Neuronal stem cell (in vitro differentiated cells): ENCODE results near the gene PLD4.

Experiments used
- DNase-seq: peaks from one replicate; pipeline ENCODE4 v3.0.0-alpha.2; 2013; ENCODE audit warnings: low spot score
- H2AFZ ChIP-seq: one replicate; pipeline ENCODE4 v1.6.1; 2013; ENCODE audit warnings: mild to moderate bottlenecking, low read length, inconsistent platforms
- H2AK5ac ChIP-seq: 2 replicates; pipeline ENCODE4 v1.6.1; 2013; ENCODE audit warnings: low read depth, mild to moderate bottlenecking, inconsistent platforms, low read length, moderate library complexity, mixed read lengths
- H2BK120ac ChIP-seq: 2 replicates; pipeline ENCODE4 v1.6.1; 2013; ENCODE audit warnings: low read depth, mild to moderate bottlenecking, inconsistent platforms, low read length, moderate library complexity, mixed read lengths
- H2BK12ac ChIP-seq: one replicate; pipeline ENCODE4 v1.6.1; 2013; ENCODE audit warnings: low read length, inconsistent platforms
- H2BK15ac ChIP-seq: 2 replicates; pipeline ENCODE4 v1.6.1; 2013; ENCODE audit warnings: mild to moderate bottlenecking, low read length, inconsistent platforms, mixed read lengths
- H2BK5ac ChIP-seq: one replicate; pipeline ENCODE4 v1.6.1; 2013; ENCODE audit warnings: inconsistent platforms, mild to moderate bottlenecking, low read length, moderate library complexity
- H3K14ac ChIP-seq: one replicate; pipeline ENCODE4 v1.6.1; 2013; ENCODE audit warnings: low read length, inconsistent platforms
- H3K18ac ChIP-seq: 2 replicates; pipeline ENCODE4 v1.6.1; 2013; ENCODE audit warnings: low read length, inconsistent platforms
- H3K23ac ChIP-seq: 2 replicates; pipeline ENCODE4 v1.6.1; 2013; ENCODE audit warnings: low read depth, mild to moderate bottlenecking, mixed read lengths, low read length, inconsistent platforms; ENCODE audit not compliant: poor library complexity
- H3K27ac ChIP-seq: replicated peaks from 3 replicates; pipeline ENCODE4 v1.5.1; 2013; ENCODE audit warnings: low read length, inconsistent platforms
- H3K27me3 ChIP-seq, 3 experiments: 2 replicates each; pipeline ENCODE4 v1.6.1; 2013; ENCODE audit warnings: low read length in 3 of 3, mild to moderate bottlenecking in 2 of 3, inconsistent platforms in 1 of 3, low read depth in 1 of 3, mixed read lengths in 1 of 3, moderate library complexity in 1 of 3; ENCODE audit not compliant: control insufficient read depth in 3 of 3, insufficient read depth in 3 of 3
- H3K36me3 ChIP-seq, 2 donors: replicated peaks in 1 of 2; 2 replicates each; pipeline ENCODE4 v1.6.1; 2013; ENCODE audit warnings: low read length in 2 of 2; ENCODE audit not compliant: control insufficient read depth in 2 of 2, insufficient read depth in 2 of 2
- H3K4ac ChIP-seq: 2 replicates; pipeline ENCODE4 v1.6.1; 2013; ENCODE audit warnings: inconsistent platforms, mild to moderate bottlenecking, low read length, moderate library complexity
- H3K4me1 ChIP-seq, 2 donors: 1 replicate in 1 of 2; 2 replicates in 1 of 2; pipeline ENCODE4 v1.6.1; 2013; ENCODE audit warnings: low read length in 2 of 2, low read depth in 1 of 2; ENCODE audit not compliant: control insufficient read depth in 2 of 2, insufficient read depth in 1 of 2
- H3K4me2 ChIP-seq: one replicate; pipeline ENCODE4 v1.6.1; 2013; ENCODE audit warnings: mild to moderate bottlenecking, low read length, inconsistent platforms; ENCODE audit not compliant: insufficient read depth, poor library complexity, severe bottlenecking
- H3K4me3 ChIP-seq, 2 donors: 2 replicates each; pipeline ENCODE4 v1.5.1; 2013; ENCODE audit warnings: low read length in 2 of 2, mild to moderate bottlenecking in 2 of 2, inconsistent platforms in 1 of 2, moderate library complexity in 1 of 2
- H3K79me1 ChIP-seq: one replicate; pipeline ENCODE4 v1.6.1; 2013; ENCODE audit warnings: low read depth, mild to moderate bottlenecking, inconsistent platforms, low read length, moderate library complexity
- H3K9ac ChIP-seq: one replicate; pipeline ENCODE4 v1.6.1; 2013; ENCODE audit warnings: mild to moderate bottlenecking, low read depth, low read length, inconsistent platforms; ENCODE audit not compliant: poor library complexity
- H3K9me3 ChIP-seq, 2 donors: replicated peaks in 1 of 2; 2 replicates each; pipeline versions ENCODE3 to v1.6.1; 2013; ENCODE audit warnings: low read length in 2 of 2, mild to moderate bottlenecking in 2 of 2, inconsistent platforms in 1 of 2, low read depth in 1 of 2, mixed read lengths in 1 of 2, moderate library complexity in 1 of 2; ENCODE audit not compliant: control insufficient read depth in 2 of 2, insufficient read depth in 1 of 2
- H4K8ac ChIP-seq: one replicate; pipeline ENCODE4 v1.6.1; 2013; ENCODE audit warnings: low read depth, mild to moderate bottlenecking, inconsistent platforms, low read length, moderate library complexity
- H4K91ac ChIP-seq: one replicate; pipeline ENCODE4 v1.6.1; 2013; ENCODE audit warnings: low read length, low read depth, mild to moderate bottlenecking, inconsistent platforms; ENCODE audit not compliant: poor library complexity
- WGBS, 2 donors: extraction: QIAGEN DNeasy Blood & Tissue Kit; methylation state at CpG; one replicate each; pipeline ENCODE4 v1.1.7; 2013; ENCODE audit warnings: missing lambda C conversion rate in 2 of 2, mixed read lengths in 1 of 2; ENCODE audit not compliant: insufficient read length in 2 of 2, insufficient replicate concordance in 1 of 2; ENCODE audit errors: extremely low coverage in 2 of 2; 5-methylcytosine and 5-hydroxymethylcytosine counted together

The PLD4 gene

DNA sequence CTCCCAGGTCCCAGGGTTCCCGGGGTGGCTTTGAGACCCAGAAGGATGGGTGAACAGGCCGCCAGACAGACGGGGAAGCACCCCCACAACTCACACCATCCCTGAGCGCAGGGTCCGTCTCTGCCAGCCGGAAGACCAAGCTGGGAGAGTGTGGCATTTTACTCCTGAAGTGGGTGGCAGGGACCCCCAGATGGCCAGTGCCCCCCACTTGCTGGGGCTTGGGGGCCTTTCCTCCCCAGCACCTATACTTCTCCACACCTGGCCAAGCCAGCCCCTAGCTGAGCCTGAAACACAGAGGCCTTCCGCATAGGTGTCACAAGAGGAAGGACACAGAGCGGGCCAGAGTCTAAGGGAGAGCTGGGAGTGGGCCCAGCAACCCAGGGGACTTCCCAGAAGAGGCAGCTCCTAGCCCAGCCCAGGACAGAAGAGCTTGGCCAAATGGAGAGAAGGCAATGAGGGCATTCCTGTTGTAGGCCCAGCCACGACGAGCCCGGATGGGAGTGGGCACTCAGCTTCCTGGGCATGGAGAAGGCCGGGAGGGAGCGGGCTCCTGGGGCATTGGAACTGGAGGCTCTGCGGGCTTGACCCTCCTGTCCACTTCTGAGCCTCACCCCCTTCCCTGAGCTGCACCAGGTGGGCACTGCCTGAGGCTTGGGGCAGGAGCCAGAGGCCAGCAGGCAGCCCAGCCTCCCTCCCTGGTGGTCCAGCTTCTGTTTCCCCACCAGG lies 50.1 kb downstream of the PLD4 start:
- H2AK5ac ChIP-seq = peak overlapping the region; percentile 59
- no peaks in the 10 kb centered on the region for H3K36me3 ChIP-seq
- H4K91ac ChIP-seq = no peak overlapping the region
- peaks cover 5 to 88% (median 35%) of the 10 kb centered on the region in 3 experiments for H3K27me3 ChIP-seq
- peak overlapping the region; percentile 87 for H2BK120ac ChIP-seq
- peak overlapping the region; percentile 60 for H3K18ac ChIP-seq
- H3K23ac ChIP-seq = no peak overlapping the region
- no CpG with 5 or more reads among the region's 14 CpGs for WGBS, 2 donors
- H2BK12ac ChIP-seq = peak overlapping the region; percentile 46
- no peak overlapping the region for H3K27ac ChIP-seq
- H3K79me1 ChIP-seq = no peaks in the 10 kb centered on the region
- no peaks in the 10 kb centered on the region for H3K9me3 ChIP-seq
- no peak overlapping the region for H3K4ac ChIP-seq
- H3K14ac ChIP-seq = no peak overlapping the region
- no peak overlapping the region for H3K9ac ChIP-seq
- H3K4me3 ChIP-seq = no peak overlapping the region
- H2BK5ac ChIP-seq = peak overlapping the region; percentile 66
- H3K4me2 ChIP-seq = no peak overlapping the region
- DNase-seq = no peak
- H2BK15ac ChIP-seq = peak overlapping the region; percentile 85
- no peak overlapping the region for H2AFZ ChIP-seq
- peaks cover 25 to 35% of the 10 kb centered on the region in 2 donors for H3K4me1 ChIP-seq
- H4K8ac ChIP-seq = no peak overlapping the region

DNA sequence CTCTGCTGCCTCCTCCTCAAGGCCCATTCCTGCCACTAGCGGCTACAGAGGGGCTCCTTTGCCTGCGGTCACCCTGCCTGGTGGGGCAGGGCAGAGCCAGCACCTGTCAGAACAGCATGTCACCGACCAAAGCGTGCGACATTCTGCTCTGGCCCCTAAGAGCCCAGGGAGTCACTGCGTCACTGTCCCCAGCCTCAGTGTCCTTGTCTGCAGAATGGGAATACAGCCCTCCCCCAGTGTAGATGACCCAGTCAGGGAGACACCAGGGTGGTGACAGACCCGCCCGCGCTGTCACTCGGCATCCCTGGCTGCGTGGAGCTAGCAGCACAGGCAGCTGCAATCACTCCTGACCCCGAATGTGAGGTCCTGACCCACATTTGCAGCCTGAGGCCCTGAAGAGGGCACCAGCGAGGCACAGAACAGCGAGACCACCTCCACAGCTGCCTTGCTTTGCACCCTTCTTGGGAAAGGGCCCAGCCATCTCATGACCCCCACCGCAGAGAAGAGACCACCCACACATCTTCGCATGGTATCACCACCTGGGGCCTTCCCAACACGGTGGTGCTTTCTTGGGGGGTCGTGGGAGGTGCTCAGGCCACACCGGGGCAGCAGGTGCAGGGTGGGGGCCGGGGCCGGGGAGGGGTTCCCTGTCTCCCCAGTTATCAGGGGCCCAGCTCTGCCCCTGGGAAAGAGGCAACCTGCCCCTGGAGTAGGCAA lies 51.0 kb downstream of the PLD4 start:
- H3K4me2 ChIP-seq = no peak overlapping the region
- H3K4ac ChIP-seq = no peak overlapping the region
- no peak overlapping the region for H4K8ac ChIP-seq
- H3K4me3 ChIP-seq = no peak overlapping the region
- H3K27me3 ChIP-seq = peaks cover 5 to 89% (median 37%) of the 10 kb centered on the region in 3 experiments
- H2AFZ ChIP-seq = no peak overlapping the region
- H2BK12ac ChIP-seq = peak overlapping the region; percentile 46
- H3K27ac ChIP-seq = no peak overlapping the region
- peak overlapping the region; percentile 79 for H3K9ac ChIP-seq
- H2BK15ac ChIP-seq = peak overlapping the region; percentile 65
- no peaks in the 10 kb centered on the region for H3K36me3 ChIP-seq
- H3K14ac ChIP-seq = no peak overlapping the region
- peak overlapping the region; percentile 59 for H2AK5ac ChIP-seq
- no CpG with 5 or more reads among the region's 21 CpGs for WGBS, 2 donors
- peak overlapping the region; percentile 87 for H2BK120ac ChIP-seq
- H3K79me1 ChIP-seq = peaks cover 2% of the 10 kb centered on the region
- peaks cover 25 to 31% of the 10 kb centered on the region in 2 donors for H3K4me1 ChIP-seq
- H4K91ac ChIP-seq = no peak overlapping the region
- no peak for DNase-seq
- H3K23ac ChIP-seq = peak overlapping the region; percentile 57
- H3K18ac ChIP-seq = peak overlapping the region; percentile 85
- H3K9me3 ChIP-seq = no peaks in the 10 kb centered on the region
- H2BK5ac ChIP-seq = peak overlapping the region; percentile 90

DNA sequence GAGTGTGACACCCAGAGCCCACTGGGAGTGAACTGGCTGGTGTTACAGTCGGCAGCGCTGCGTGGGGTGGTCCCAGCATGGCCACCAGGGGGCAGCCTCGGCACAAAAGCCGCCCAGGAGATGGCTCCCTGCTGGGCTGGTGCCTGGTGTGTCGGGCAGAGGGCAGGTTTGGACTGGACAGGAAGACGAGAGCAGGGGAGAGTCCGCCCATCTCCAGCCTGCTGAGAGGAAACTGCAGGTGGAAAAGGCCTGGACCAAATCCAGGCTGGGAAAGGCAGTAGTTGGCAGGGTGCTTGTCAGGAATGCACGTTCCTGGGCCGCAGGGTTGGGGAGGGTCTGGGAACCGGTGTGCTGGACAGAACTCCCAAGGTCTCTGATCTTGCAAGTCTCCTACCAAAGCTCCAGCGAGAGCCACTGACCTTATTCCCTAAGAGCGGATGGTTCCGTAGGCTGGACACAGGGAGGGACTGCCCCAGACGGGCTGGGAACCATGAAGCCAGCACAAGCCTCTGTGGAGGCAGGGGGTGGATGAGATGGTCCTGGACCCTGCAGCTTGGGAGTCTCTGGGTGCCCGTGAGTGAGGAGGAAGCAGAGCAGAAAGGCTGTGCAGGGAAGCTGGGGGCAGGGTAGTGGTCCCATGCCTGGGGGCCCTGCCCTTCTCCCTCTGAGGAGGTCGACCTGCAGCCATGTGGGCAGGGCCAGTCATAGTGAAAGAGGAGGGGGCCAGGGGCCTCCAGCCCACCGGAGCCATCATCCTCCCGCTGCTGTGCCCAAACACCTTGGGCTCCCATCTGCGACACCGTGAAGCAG lies 51.7 kb downstream of the PLD4 start:
- peak overlapping the region; percentile 1 for H3K14ac ChIP-seq
- H2AK5ac ChIP-seq = peak overlapping the region; percentile 99

More for the DNA sequence above, 51.7 kb downstream of the PLD4 start:
- H4K91ac ChIP-seq = no peak overlapping the region
- H3K23ac ChIP-seq = peak overlapping the region; percentile 85
- no peak overlapping the region for H4K8ac ChIP-seq
- no peaks in the 10 kb centered on the region for H3K36me3 ChIP-seq
- peak overlapping the region; percentile 75 for H2BK15ac ChIP-seq
- peak overlapping the region; percentile 94 for H2BK120ac ChIP-seq
- DNase-seq = peak; percentile 67
- H3K4me2 ChIP-seq = no peak overlapping the region
- peak overlapping the region; percentile 90 for H2BK5ac ChIP-seq
- no peak overlapping the region for H2AFZ ChIP-seq
- H3K9ac ChIP-seq = peak overlapping the region; percentile 21
- H2BK12ac ChIP-seq = peak overlapping the region; percentile 73
- peaks cover 25 to 30% of the 10 kb centered on the region in 2 donors for H3K4me1 ChIP-seq
- no peak overlapping the region for H3K27ac ChIP-seq
- peaks cover 2% of the 10 kb centered on the region for H3K79me1 ChIP-seq
- H3K4me3 ChIP-seq = no peak overlapping the region
- H3K18ac ChIP-seq = peak overlapping the region; percentile 83
- no CpG with 5 or more reads among the region's 21 CpGs for WGBS, 2 donors
- no peak overlapping the region for H3K4ac ChIP-seq
- H3K27me3 ChIP-seq = peaks cover 5 to 92% (median 37%) of the 10 kb centered on the region in 3 experiments
- H3K9me3 ChIP-seq = no peaks in the 10 kb centered on the region
